Gastrocnemius medialis (tissue), 4 donors: ENCODE measurements around the gene REEP1. TPM values are rescaled to one million over a fixed set of nuclear protein-coding genes. Genes with fewer than 3 reads are reported as not detected.

Experiments
- ATAC-seq, 2 donors: fragments of 150-250 bp; one replicate each; pipeline ENCODE4 v1.9.1; 2016
- DNase-seq, 2 donors: peaks; one replicate each; pipeline ENCODE4 v3.0.0-alpha.2; 2019
- H3K27ac ChIP-seq, 4 donors: fragments of 200-600 bp; sonication (generic); 1 replicate in 1 of 4; 2 replicates in 3 of 4; pipeline ENCODE4 v1.5.1; 2016 to 2018; ENCODE audit warnings: mild to moderate bottlenecking in 2 of 4, moderate library complexity in 1 of 4
- H3K27me3 ChIP-seq, 3 donors: fragments of 200-600 bp; sonication (generic) in 2 of 3; 1 replicate in 1 of 3; 2 replicates in 2 of 3; pipeline versions ENCODE4 v1.5.1 to v1.6.0; 2016 to 2019; ENCODE audit warnings: mild to moderate bottlenecking in 1 of 3, moderate library complexity in 1 of 3
- H3K36me3 ChIP-seq, 2 donors: fragments of 200-600 bp; sonication (generic) in 1 of 2; one replicate each; pipeline ENCODE4 v1.5.1; 2017 to 2018
- H3K4me1 ChIP-seq, 2 donors: fragments of 200-600 bp; sonication (generic) in 1 of 2; one replicate each; pipeline ENCODE4 v1.5.1; 2016 to 2017; ENCODE audit warnings: mild to moderate bottlenecking in 2 of 2
- H3K4me3 ChIP-seq, 4 donors: fragments of 200-600 bp; sonication (generic) in 3 of 4; 1 replicate in 1 of 4; 2 replicates in 3 of 4; pipeline ENCODE4 v1.5.1; 2016 to 2019; ENCODE audit warnings: mild to moderate bottlenecking in 2 of 4
- H3K9me3 ChIP-seq, 3 donors: fragments of 200-600 bp; sonication (generic) in 2 of 3; 1 replicate in 1 of 3; 2 replicates in 2 of 3; pipeline ENCODE4 v1.5.1; 2016 to 2019
- CTCF ChIP-seq, 5 experiments: fragments of 450-650 bp in 3 of 5; fragments of 200-600 bp in 2 of 5; sonication (generic) in 2 of 5; IDR thresholded peaks in 4 of 5; conservative IDR thresholded peaks in 1 of 5; 1 replicate in 4 of 5; 2 replicates in 1 of 5; pipeline ENCODE4 v1.5.1; 2016 to 2019; ENCODE audit warnings: antibody characterized with exemption in 5 of 5, mild to moderate bottlenecking in 3 of 5, moderate library complexity in 3 of 5
- POLR2A ChIP-seq, 2 donors: fragments of 450-650 bp; IDR thresholded peaks; one replicate each; pipeline ENCODE4 v1.6.1; 2017; ENCODE audit warnings: antibody characterized with exemption in 2 of 2, mild to moderate bottlenecking in 2 of 2, moderate library complexity in 2 of 2
- in situ Hi-C, 4 donors: fragments of 200-750 bp; cut with MboI; loops; one replicate each; pipeline versions ENCODE4 v1.15.0 to v1.8.0; 2017; ENCODE audit warnings: low sequenced_read_pairs in 4 of 4
- intact Hi-C: fragments of 100-400 bp; cut with DNase I; formaldehyde crosslinking; loops from one replicate; pipeline ENCODE4 v1.15.1; 2023; ENCODE audit warnings: low total_unique reads
- total RNA-seq, 4 donors: library from RNA; depleted of rRNA; stranded (reverse); fragments of >200 nt; gene quantifications; one replicate each; pipeline versions ENCODE4 v1.1.0 to v1.2.3, GENCODE V29; 2016

The REEP1 gene
- total RNA-seq, 4 donors from 2014 or later: 4.2 to 16.0 (median 6.3) TPM

- no peak for DNase-seq
- Histone ChIP-seq H3K9me3 (no peaks in the 10 kb centered on the region), H3K27ac (peak overlapping the region; percentile 86 to 88 (median 87)), H3K4me3 (peak overlapping the region; percentile 73 to 92 (median 74)), H3K4me1 (peaks cover 46 to 48% of the 10 kb centered on the region in 2 donors), H3K27me3 (no peaks in the 10 kb centered on the region), H3K36me3 (no peaks in the 10 kb centered on the region)
- ATAC-seq: no peak
- TF ChIP-seq CTCF (IDR thresholded peaks at IDR 0.05 in 4 of 5, conservative IDR thresholded peaks at IDR 0.05 in 1 of 5): no peak
- no peak for TF ChIP-seq POLR2A (IDR thresholded peaks at IDR 0.05)
- in situ Hi-C loops (loop anchor here in 2 of 4 donors (25.0 kb wide), 3 partner anchors 362 to 838 kb away; partner anchors contain the start of genes CHMP3 (in 1 of the 2), ELMOD3 (in 1 of the 2), RETSAT (in 1 of the 2) and RNF103 (in 1 of the 2)), intact Hi-C loops (no loop called here)
Observed at GRCh38 chr2:86199834-86200177, 137.6 kb downstream of the REEP1 start.

- DNase-seq (no peak), ATAC-seq (no peak)
- TF ChIP-seq POLR2A (IDR thresholded peaks at IDR 0.05) (no peak), CTCF (IDR thresholded peaks at IDR 0.05 in 4 of 5, conservative IDR thresholded peaks at IDR 0.05 in 1 of 5) (peak in 1 of 5 experiments; percentile 1)
- Histone ChIP-seq H3K9me3 (no peaks in the 10 kb centered on the region), H3K27me3 (no peaks in the 10 kb centered on the region), H3K27ac (peak overlapping the region; percentile 95 to 100 (median 98)), H3K4me1 (peaks cover 52 to 55% of the 10 kb centered on the region in 2 donors), H3K4me3 (peak overlapping the region; percentile 80 to 99 (median 88)), H3K36me3 (no peaks in the 10 kb centered on the region)
- intact Hi-C loops: loop anchor here (1.0 kb wide), 1 partner anchor 246 kb away; no protein-coding TSS in a partner anchor
- in situ Hi-C loops: loop anchor here in 1 of 4 donors (25.0 kb wide), 1 partner anchor 834 kb away; the partner anchor contains the start of genes ELMOD3 and RETSAT
Observed at GRCh38 chr2:86195808-86196387, 141.5 kb downstream of the REEP1 start.

- DNase-seq (peak; percentile 93 to 95), ATAC-seq (peak; percentile 79 to 85)
- no peaks in the 10 kb centered on the region for H3K9me3 ChIP-seq
- H3K27me3 ChIP-seq: no peaks in the 10 kb centered on the region
- H3K27ac ChIP-seq: peak within 1 kb of the TSS; percentile 95 to 100 (median 98)
- no peaks in the 10 kb centered on the region for H3K36me3 ChIP-seq
- peak; percentile 90 to 93 for TF ChIP-seq POLR2A (IDR thresholded peaks at IDR 0.05)
- peak in 3 of 5 experiments; percentile 1 to 31 (median 21) for TF ChIP-seq CTCF (IDR thresholded peaks at IDR 0.05 in 4 of 5, conservative IDR thresholded peaks at IDR 0.05 in 1 of 5)
- peak within 1 kb of the TSS; percentile 80 to 99 (median 88) for H3K4me3 ChIP-seq
- in situ Hi-C loops (loop anchor here in 1 of 4 donors (25.0 kb wide), 1 partner anchor 833 kb away; the partner anchor contains the start of genes ELMOD3 and RETSAT), intact Hi-C loops (loop anchor here (1.0 kb wide), 1 partner anchor 247 kb away; no protein-coding TSS in a partner anchor)
- peaks cover 51 to 54% of the 10 kb centered on the region in 2 donors for H3K4me1 ChIP-seq
Observed at GRCh38 chr2:86195055-86195807, 142.2 kb downstream of the REEP1 start, which contains the start of gene IMMT. IMMT (minus strand) TSS chr2:86195462; CDS start chr2:86195382, 80 bp downstream.

- TF ChIP-seq CTCF (IDR thresholded peaks at IDR 0.05 in 4 of 5, conservative IDR thresholded peaks at IDR 0.05 in 1 of 5) (no peak), POLR2A (IDR thresholded peaks at IDR 0.05) (no peak)
Observed at GRCh38 chr2:86194751-86195054, 142.7 kb downstream of the REEP1 start.

More at GRCh38 chr2:86194751-86195054, 142.7 kb downstream of the REEP1 start:
- DNase-seq (peak; percentile 97 to 98), ATAC-seq (no peak)
- Histone ChIP-seq H3K4me1 (peaks cover 52 to 54% of the 10 kb centered on the region in 2 donors), H3K4me3 (peak overlapping the region; percentile 80 to 99 (median 88)), H3K36me3 (no peaks in the 10 kb centered on the region), H3K27me3 (no peaks in the 10 kb centered on the region), H3K9me3 (no peaks in the 10 kb centered on the region), H3K27ac (peak overlapping the region; percentile 95 to 100 (median 98))
- intact Hi-C loops (loop anchor here (1.0 kb wide), 1 partner anchor 248 kb away; no protein-coding TSS in a partner anchor), in situ Hi-C loops (loop anchor here in 1 of 4 donors (25.0 kb wide), 1 partner anchor 832 kb away; the partner anchor contains the start of genes ELMOD3 and RETSAT)
